Activated CD8-positive, alpha-beta memory T cell treated with anti-CD3 and anti-CD28 coated beads, Interleukin-2, amount 10 ng/mL, durations not matched to agents 7 days and 5 days (primary cell): Measurements from ENCODE around the gene NAP1L5. TPM values are rescaled to one million over a fixed set of nuclear protein-coding genes. Genes with fewer than 3 reads are reported as not detected.

Experiments used
- ATAC-seq: fragments of 150-1000 bp; cut with Tn5 transposase; one replicate; pipeline ENCODE4 v1.10.0; 2021; ENCODE audit warnings: moderate library complexity
- CTCF ChIA-PET: fragments of 350-600 bp; sonication (Branson Sonifier 250); formaldehyde crosslinking; loops from one replicate; lab custom pipeline; 2021; ENCODE audit warnings: antibody characterized with exemption; lab: Charles Lee
- DNase-seq: peaks from one replicate; pipeline ENCODE4 v3.0.0-alpha.2; 2020
- H3K27ac Mint-ChIP-seq: one replicate; pipeline ENCODE4 v1.8.0; 2021; ENCODE audit warnings: mild to moderate bottlenecking, mixed read lengths
- H3K27me3 Mint-ChIP-seq: one replicate; pipeline ENCODE4 v1.8.0; 2021; ENCODE audit warnings: mixed read lengths
- H3K36me3 Mint-ChIP-seq: one replicate; pipeline ENCODE4 v1.8.0; 2021; ENCODE audit warnings: mild to moderate bottlenecking, mixed read lengths
- H3K4me1 Mint-ChIP-seq: one replicate; pipeline ENCODE4 v1.8.0; 2021; ENCODE audit warnings: mixed read lengths
- H3K4me3 Mint-ChIP-seq: one replicate; pipeline ENCODE4 v1.8.0; 2021; ENCODE audit warnings: mild to moderate bottlenecking, moderate library complexity, mixed read lengths
- H3K9me3 Mint-ChIP-seq: one replicate; pipeline ENCODE4 v1.8.0; 2022; ENCODE audit warnings: low read depth, mixed read lengths
- total RNA-seq, 2 experiments: library from RNA; stranded (reverse); gene quantifications; one replicate each; pipeline ENCODE4 v1.2.3, GENCODE V29; 2021

The NAP1L5 gene
- total RNA-seq, 2 experiments from 2014 or later: 4.2 to 4.3 TPM

DNA sequence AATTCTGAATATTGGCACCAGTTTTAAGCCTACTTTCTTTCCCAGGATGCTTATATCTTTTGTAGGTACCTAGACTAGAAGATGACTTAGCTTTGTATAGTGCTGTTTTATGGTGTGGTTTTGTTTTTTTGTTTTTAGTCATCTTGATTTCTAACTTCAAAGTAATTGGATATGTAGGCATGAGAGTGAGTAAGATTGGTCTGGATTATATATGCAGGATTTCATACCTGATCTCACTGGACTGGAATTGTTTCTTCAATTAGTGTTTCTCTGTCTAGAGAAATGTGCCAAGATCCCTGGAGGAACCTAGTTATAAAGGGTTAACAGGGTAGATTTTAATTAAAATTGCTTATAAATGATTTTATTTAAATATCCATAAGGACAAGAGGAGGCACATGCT lies 23.1 kb downstream of the NAP1L5 start:
- Mint-ChIP-seq H3K27me3 (no peaks in the 10 kb centered on the region), H3K27ac (no peak overlapping the region)
- CTCF ChIA-PET: interaction anchor here (2.0 kb wide), 1 partner anchor 12 kb away, joined by 5 read pairs; no protein-coding TSS in a partner anchor

DNA sequence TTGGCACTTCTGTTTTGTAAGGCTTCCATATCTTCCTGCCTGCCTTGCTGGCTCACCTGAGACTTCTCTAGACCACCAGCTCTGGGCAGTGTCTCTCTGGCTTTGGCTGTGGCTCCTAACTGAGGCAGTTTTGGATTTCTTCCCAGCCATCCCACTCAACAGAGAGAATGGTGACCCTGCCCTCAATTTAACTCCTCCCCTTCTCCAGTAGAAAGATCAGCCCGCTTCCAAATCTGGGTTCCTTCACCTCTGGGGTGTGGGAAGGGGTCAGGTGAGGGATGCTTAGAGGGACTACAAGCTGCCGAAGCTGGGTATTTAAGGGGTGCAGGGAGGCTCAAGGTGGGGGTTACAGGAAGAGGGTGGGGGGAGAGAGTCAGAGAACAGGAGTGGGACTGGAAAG lies 23.7 kb downstream of the NAP1L5 start:
- H3K9me3 Mint-ChIP-seq: no peaks in the 10 kb centered on the region
- H3K36me3 Mint-ChIP-seq: peaks cover 17% of the 10 kb centered on the region
- no peak for ATAC-seq
- CTCF ChIA-PET: interaction anchor here (0.9 to 2.0 kb wide), 2 partner anchors 10 to 11 kb away, joined by 3 to 5 read pairs; no protein-coding TSS in a partner anchor
- H3K4me1 Mint-ChIP-seq: peaks cover 2% of the 10 kb centered on the region
- H3K27ac Mint-ChIP-seq: no peak overlapping the region
- H3K27me3 Mint-ChIP-seq: no peaks in the 10 kb centered on the region
- no peak for DNase-seq
- no peak overlapping the region for H3K4me3 Mint-ChIP-seq

More for the DNA sequence above, 23.1 kb downstream of the NAP1L5 start:
- DNase-seq: no peak
- ATAC-seq: no peak
- peaks cover 20% of the 10 kb centered on the region for H3K36me3 Mint-ChIP-seq
- no peak overlapping the region for H3K4me3 Mint-ChIP-seq
- H3K4me1 Mint-ChIP-seq: peaks cover 2% of the 10 kb centered on the region
- no peaks in the 10 kb centered on the region for H3K9me3 Mint-ChIP-seq

DNA sequence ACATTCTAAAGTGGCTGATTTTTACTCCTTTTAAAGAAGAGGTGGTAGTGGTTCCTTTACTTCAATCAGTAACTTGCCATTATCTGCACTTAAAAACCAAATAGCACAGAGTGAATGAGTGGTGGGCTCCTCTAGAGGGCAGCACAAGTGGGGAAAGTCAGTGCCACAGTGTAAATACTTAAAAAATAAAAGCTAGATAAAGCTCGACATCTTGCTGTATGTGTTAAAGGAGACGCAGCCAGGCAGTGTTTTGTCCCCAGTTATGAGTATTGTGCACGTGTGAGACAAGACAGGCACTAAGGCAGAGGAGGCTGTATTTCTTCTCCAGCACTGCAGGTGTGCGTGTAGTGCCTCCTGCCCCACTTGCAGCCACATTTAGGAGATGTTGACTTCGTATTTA lies 24.6 kb downstream of the NAP1L5 start:
- CTCF ChIA-PET: interaction anchor here (0.9 to 2.0 kb wide), 3 partner anchors 10 to 118 kb away, joined by 3 to 5 read pairs (median 4); no protein-coding TSS in a partner anchor
- ATAC-seq (peak; percentile 36), DNase-seq (no peak)
- no peaks in the 10 kb centered on the region for H3K27me3 Mint-ChIP-seq
- H3K4me1 Mint-ChIP-seq: peaks cover 2% of the 10 kb centered on the region
- no peak overlapping the region for H3K27ac Mint-ChIP-seq
- H3K9me3 Mint-ChIP-seq: no peaks in the 10 kb centered on the region
- H3K36me3 Mint-ChIP-seq: peaks cover 9% of the 10 kb centered on the region
- no peak overlapping the region for H3K4me3 Mint-ChIP-seq

DNA sequence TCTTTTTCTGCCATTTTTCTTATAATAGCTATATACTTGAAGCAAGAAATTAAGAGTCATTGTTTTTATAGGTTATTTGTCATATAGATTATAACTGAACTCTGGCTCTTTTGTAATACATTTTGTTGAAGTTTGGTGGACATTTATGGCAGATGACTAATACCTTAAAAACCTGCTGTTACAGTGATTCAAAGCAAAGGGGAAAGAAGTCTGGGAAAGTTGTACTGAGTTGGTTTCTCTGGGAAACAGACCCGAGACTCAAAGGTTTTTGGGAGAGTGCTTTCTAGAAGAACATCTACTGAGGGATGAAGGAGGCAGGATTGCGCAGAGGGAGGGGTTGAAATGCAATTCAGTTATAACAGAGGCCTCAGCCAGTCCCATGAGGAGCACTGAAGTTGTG lies 35.9 kb downstream of the NAP1L5 start:
- CTCF ChIA-PET: interaction anchor here (1.3 kb wide), 1 partner anchor 122 kb away, joined by 4 read pairs; no protein-coding TSS in a partner anchor
- Mint-ChIP-seq H3K36me3 (no peaks in the 10 kb centered on the region), H3K4me3 (no peak overlapping the region), H3K9me3 (no peaks in the 10 kb centered on the region), H3K4me1 (peaks cover 13% of the 10 kb centered on the region), H3K27ac (no peak overlapping the region), H3K27me3 (no peaks in the 10 kb centered on the region)
- ATAC-seq: no peak
- DNase-seq: no peak

DNA sequence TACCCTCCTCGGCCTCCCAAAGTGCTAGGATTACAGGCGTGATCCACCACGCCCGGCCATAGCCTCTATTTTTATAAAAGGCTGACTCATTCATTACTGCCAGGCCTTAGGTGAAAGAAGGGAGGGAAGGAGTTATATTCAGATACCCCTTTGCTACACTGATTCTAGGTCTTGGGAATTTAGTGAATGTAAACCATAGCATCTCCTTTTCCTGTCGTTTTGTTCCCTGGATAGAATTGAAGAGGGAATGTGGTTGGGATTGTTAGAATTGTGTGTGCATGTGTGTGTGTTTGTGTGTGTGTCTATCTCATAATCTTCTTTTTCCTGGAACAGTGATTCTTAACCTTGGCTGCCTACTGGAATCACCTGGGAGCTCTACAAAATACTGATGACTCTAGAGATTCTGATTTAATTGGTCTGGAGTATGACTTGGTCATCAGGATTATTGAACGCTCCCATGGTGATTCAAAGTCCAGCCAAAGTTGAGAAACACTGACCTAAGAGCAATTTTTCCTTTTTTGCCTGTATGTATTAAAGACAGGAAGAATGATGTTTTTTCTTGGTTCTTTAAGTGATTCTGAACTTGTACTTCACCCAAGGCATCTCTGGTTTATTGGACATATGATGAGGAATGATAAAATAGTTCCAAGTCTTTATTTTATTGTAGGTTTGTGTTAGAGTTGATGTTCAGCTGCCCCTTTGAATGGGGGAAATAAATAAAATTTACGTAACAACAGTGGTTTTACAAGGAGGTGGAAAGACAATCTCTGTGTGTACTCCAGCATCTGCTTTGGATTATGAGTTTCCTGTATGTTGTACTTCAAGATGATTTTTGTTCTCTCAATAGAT lies 37.0 kb downstream of the NAP1L5 start:
- CTCF ChIA-PET: interaction anchor here (1.3 kb wide), 1 partner anchor 121 kb away, joined by 4 read pairs; no protein-coding TSS in a partner anchor

DNA sequence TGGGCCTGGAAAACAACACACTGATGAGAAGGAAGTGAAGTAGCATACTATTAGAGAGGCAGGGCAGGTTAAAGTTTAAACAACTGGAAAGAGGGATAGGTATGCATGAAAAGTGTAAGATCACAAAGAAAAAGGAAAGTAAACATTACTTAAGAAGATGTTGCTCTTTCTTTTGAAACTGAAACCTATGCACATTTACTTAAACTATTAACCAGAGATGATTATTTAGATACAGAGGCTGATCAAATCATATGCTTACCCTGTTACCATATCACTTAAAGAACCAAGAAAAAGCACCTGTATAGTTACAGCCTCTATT lies 37.8 kb downstream of the NAP1L5 start:
- Mint-ChIP-seq H3K27ac (no peak overlapping the region), H3K27me3 (no peaks in the 10 kb centered on the region), H3K4me3 (no peak overlapping the region), H3K9me3 (no peaks in the 10 kb centered on the region), H3K36me3 (peaks cover 11% of the 10 kb centered on the region), H3K4me1 (peaks cover 13% of the 10 kb centered on the region)
- ATAC-seq: no peak
- DNase-seq: no peak
- CTCF ChIA-PET: interaction anchor here (0.9 to 1.4 kb wide), 10 partner anchors 9 to 136 kb away, joined by 3 to 20 read pairs (median 4); partner anchors contain the start of gene PYURF

More for the DNA sequence above, 37.0 kb downstream of the NAP1L5 start:
- Mint-ChIP-seq H3K4me1 (peaks cover 13% of the 10 kb centered on the region), H3K4me3 (no peak overlapping the region), H3K36me3 (peaks cover 7% of the 10 kb centered on the region), H3K27me3 (no peaks in the 10 kb centered on the region), H3K27ac (no peak overlapping the region), H3K9me3 (no peaks in the 10 kb centered on the region)
- no peak for ATAC-seq
- DNase-seq: no peak

DNA sequence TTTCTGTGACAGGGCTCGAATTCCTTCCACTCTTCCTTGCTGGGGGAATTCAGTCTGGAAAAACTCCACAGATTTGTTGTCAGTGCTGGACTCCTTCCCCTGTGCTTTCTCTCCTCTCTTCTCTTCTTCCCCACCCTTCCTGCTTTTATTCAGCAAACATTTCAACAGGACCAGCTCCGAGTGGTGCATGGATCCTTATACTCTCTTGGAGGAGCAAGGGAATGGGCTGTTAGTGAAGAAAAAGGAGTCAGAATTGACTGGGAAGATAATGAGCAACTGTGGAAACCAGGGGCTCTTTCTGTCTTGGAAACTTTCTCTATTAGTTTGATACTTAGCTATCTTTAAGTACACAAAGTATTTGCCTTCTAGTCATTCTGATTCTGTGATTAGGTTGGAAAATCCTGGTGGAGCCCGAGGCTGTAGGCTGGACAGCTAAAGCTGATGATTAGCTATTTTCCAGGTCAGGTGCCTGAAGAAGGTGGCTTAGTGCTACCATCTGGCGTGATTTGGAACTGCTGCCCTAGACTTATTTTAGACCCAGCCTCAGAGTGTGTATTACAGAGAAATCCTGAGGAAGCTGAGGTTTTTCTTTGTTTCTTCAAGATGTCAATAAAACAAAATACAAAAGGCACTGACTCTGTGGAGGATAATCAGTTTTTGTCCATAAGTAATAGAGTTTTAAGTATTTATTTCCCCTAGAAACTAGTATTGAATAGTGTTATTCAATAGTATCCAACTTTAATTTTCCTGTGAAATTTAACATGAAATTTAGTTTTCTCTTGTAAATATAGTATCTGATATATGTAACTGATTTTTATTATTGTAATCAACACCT lies 38.4 kb downstream of the NAP1L5 start:
- DNase-seq (peak; percentile 47), ATAC-seq (peak; percentile 86)
- Mint-ChIP-seq H3K36me3 (peaks cover 11% of the 10 kb centered on the region), H3K27me3 (no peaks in the 10 kb centered on the region), H3K9me3 (no peaks in the 10 kb centered on the region), H3K4me1 (peaks cover 13% of the 10 kb centered on the region), H3K27ac (no peak overlapping the region), H3K4me3 (no peak overlapping the region)
- CTCF ChIA-PET: interaction anchor here (0.7 to 1.4 kb wide), 12 partner anchors 8 to 143 kb away, joined by 3 to 20 read pairs (median 4); partner anchors contain the start of gene PYURF

DNA sequence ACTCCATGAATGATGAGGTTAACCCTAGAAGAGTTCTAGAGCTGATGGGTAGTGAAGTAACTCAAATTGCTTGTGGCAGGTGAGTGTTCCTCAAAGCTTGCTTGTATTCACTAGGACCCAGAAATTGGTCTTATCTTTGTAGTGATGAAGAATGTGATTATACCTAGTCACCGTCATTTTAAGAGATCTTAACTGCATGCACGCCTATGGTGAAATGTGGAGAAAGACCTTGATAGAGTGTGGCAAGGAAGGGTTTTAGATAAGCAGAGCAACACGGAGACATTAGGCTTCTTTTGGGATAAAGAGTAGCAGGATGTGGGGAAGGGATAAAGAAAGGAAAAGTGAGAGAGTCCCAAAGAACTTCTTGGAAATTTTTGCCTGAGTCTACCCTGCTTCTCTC lies 42.4 kb downstream of the NAP1L5 start:
- no peak overlapping the region for H3K27ac Mint-ChIP-seq
- ATAC-seq: no peak
- DNase-seq: no peak
- H3K36me3 Mint-ChIP-seq: peaks cover 13% of the 10 kb centered on the region
- CTCF ChIA-PET: interaction anchor here (1.1 to 3.6 kb wide), 2 partner anchors 116 kb away, joined by 4 to 17 read pairs; no protein-coding TSS in a partner anchor
- H3K4me3 Mint-ChIP-seq: no peak overlapping the region
- peaks cover 11% of the 10 kb centered on the region for H3K4me1 Mint-ChIP-seq
- H3K9me3 Mint-ChIP-seq: no peaks in the 10 kb centered on the region
- no peaks in the 10 kb centered on the region for H3K27me3 Mint-ChIP-seq

DNA sequence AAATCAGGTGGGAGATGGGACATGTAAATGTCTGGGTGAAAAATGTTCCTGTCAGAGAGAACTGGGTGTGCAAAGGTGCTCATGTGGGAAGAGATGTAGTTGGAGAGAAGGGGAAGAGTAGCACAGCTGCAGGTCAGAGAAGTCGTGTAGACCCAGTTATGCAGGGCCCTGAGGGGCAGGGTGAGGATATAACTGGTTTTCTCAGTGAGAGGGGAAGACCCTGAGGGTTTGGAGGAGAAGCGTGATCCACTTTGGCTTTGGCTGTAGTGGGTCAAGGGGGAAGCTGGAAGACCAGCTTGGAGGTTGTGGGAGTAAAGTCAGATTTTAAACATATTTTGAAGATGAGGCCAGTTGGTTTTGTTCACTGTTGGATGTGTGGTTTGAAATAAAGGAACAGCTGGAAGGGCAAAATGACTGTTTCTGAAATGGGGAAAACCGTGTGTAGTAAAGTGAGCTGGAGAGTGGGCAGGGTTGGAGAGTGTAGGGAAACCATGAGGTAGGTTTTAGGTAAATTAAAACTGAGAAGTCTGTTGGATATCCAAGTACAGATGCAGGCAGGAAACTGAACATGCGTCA lies 44.2 kb downstream of the NAP1L5 start:
- H3K4me3 Mint-ChIP-seq: no peak overlapping the region
- ATAC-seq (no peak), DNase-seq (no peak)
- H3K9me3 Mint-ChIP-seq: no peaks in the 10 kb centered on the region
- peaks cover 13% of the 10 kb centered on the region for H3K36me3 Mint-ChIP-seq
- CTCF ChIA-PET: interaction anchor here (1.2 to 3.6 kb wide), 2 partner anchors 10 to 114 kb away, joined by 3 to 17 read pairs; no protein-coding TSS in a partner anchor
- no peak overlapping the region for H3K27ac Mint-ChIP-seq
- H3K27me3 Mint-ChIP-seq: no peaks in the 10 kb centered on the region
- peaks cover 2% of the 10 kb centered on the region for H3K4me1 Mint-ChIP-seq

DNA sequence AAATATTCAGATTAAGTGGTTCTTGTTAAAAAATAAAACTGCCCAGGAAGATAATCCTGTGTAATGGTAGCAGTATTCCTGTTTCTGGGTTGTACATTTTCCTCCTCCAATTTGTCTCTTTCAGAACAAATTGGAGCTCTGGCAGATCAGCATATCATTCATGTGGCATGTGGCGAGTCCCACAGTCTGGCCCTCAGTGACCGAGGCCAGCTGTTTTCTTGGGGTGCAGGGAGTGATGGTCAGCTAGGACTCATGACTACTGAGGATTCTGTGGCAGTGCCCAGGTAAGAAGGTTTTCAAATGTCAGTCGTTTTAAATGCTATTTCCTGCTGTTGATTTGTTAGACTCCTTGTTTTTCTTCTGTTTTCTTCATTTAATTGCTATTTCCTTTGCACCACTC lies 47.9 kb downstream of the NAP1L5 start:
- ATAC-seq: no peak
- Mint-ChIP-seq H3K4me1 (no peaks in the 10 kb centered on the region), H3K9me3 (no peaks in the 10 kb centered on the region), H3K27me3 (no peaks in the 10 kb centered on the region), H3K4me3 (no peak overlapping the region), H3K36me3 (peaks cover 2% of the 10 kb centered on the region), H3K27ac (no peak overlapping the region)
- CTCF ChIA-PET: no interaction called here
- no peak for DNase-seq

DNA sequence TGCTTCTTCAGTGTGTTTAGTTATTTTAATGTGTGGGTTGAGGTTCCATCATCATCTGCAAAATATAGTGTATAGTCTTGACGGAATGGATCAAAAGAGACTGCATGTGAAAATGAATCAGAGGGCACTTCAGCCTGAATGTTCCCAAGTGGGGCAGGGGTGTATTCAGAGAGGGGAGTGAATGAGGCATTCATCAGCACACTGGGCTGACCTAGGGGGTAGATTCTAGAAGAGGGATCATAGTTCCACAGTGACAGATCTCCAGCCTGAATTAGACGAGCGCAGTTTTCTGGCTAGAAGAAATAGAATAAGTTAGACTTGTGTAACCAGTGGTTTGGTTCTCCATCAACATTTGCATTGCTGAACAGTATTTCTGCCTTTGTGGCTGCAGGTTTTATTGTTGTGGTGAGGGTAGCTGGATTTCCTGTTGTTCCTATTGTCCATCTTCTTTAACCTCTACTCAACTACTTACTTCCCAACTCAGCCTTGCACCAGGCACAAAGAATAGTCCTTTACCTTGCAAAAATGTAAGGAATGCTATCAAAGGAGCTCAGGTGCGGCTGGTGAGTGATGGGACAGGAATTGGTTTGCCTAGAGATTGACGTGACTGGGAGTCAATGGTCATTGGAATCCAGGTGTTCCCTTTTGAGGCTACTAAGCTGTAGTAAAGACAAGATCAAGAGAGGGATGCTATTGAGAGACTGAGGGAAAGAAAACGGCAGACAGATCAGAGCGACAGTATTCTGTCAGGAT lies 50.9 kb downstream of the NAP1L5 start:
- H3K36me3 Mint-ChIP-seq: peaks cover 2% of the 10 kb centered on the region
- DNase-seq (no peak), ATAC-seq (no peak)
- H3K27ac Mint-ChIP-seq: no peak overlapping the region
- H3K4me3 Mint-ChIP-seq: no peak overlapping the region
- H3K9me3 Mint-ChIP-seq: no peaks in the 10 kb centered on the region
- H3K4me1 Mint-ChIP-seq: no peaks in the 10 kb centered on the region
- CTCF ChIA-PET: no interaction called here
- H3K27me3 Mint-ChIP-seq: no peaks in the 10 kb centered on the region

DNA sequence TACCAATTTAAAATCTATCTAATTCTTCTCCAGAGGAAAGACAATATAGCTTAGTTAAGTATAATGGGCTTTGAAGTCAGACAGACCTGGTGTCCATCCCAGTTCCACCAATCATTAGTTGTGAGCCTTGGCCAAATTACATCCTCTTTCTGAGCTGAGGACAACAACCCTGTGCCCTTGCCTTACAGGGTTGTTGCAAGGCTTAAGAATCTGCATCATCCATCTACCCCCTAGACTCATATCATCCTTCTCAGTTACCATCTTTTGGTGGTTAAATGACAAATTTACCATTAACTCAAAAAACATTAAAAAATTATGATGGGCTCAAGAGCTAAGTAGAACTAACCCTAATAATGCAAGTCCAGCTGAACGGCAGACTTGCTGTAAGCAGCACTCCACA lies 51.6 kb downstream of the NAP1L5 start:
- no peak for ATAC-seq
- Mint-ChIP-seq H3K27me3 (no peaks in the 10 kb centered on the region), H3K4me1 (no peaks in the 10 kb centered on the region), H3K4me3 (no peak overlapping the region), H3K9me3 (peaks cover 3% of the 10 kb centered on the region), H3K36me3 (peaks cover 2% of the 10 kb centered on the region), H3K27ac (no peak overlapping the region)
- DNase-seq: no peak
- CTCF ChIA-PET: no interaction called here
